K562 (cell line): ENCODE results near the gene SORCS2.

Source experiments
- EZH2 ChIP-seq: IDR thresholded peaks from 2 replicates; pipeline ENCODE4 v1.6.1; 2012; ENCODE audit warnings: low read depth, mild to moderate bottlenecking, inconsistent platforms, low read length, borderline replicate concordance
- HNRNPH1 ChIP-seq: fragments of 200-400 bp; formaldehyde crosslinking; optimal IDR thresholded peaks from 2 replicates; pipeline ENCODE3; 2017; ENCODE audit warnings: low read depth, mild to moderate bottlenecking, low read length, moderate library complexity
- NR1H2 ChIP-seq: sonication (generic); formaldehyde crosslinking; IDR thresholded peaks from 2 replicates; pipeline ENCODE4 v1.4.0; 2020; ENCODE audit warnings: mild to moderate bottlenecking, missing genetic modification reagents
- SIN3A ChIP-seq, 2 experiments: fragments of 150-350 bp in 1 of 2; IDR thresholded peaks; 2 replicates each; pipeline ENCODE4 v1.6.1; 2011 to 2016; ENCODE audit warnings: borderline replicate concordance in 2 of 2, low read depth in 2 of 2, low read length in 2 of 2, mild to moderate bottlenecking in 2 of 2, moderate library complexity in 2 of 2; ENCODE audit not compliant: control insufficient read depth in 1 of 2
- TOE1 ChIP-seq, 2 experiments: fragments of 450-650 bp in 1 of 2; sonication (generic) in 1 of 2; formaldehyde crosslinking in 1 of 2; IDR thresholded peaks; 2 replicates each; pipeline versions ENCODE4 v1.7.1 to v1.8.0; 2016 to 2022; ENCODE audit warnings: borderline replicate concordance in 2 of 2, mild to moderate bottlenecking in 2 of 2, antibody characterized with exemption in 1 of 2, inconsistent platforms in 1 of 2, low read depth in 1 of 2, missing genetic modification reagents in 1 of 2, moderate library complexity in 1 of 2

DNA sequence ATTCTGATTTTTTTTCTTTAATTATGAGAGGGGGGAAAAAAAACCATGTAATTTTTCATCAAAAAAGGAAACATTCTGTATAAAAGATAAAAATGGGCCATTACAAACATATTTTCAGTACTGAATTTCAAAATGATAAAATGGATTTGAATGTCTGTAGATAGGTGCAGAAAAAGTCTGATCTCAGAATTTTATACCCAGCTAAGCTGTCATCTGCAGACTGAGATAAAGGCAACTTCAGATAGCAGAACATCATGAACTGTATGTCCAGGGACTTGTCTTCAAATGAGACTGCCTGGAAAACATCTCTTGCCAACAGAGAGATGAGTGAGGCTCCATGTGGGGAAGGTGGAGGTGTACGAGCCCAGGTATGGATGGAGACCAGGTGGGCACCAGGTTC lies 360.9 kb downstream of the SORCS2 start:
- TF ChIP-seq HNRNPH1 (no peak), TOE1 (IDR thresholded peaks at IDR 0.05; ENCODE audit: borderline replicate concordance) (no peak), TOE1 (CRISPR knock-in tag; IDR thresholded peaks at IDR 0.05; ENCODE audit: borderline replicate concordance, low read depth) (no peak), NR1H2 (CRISPR knock-in tag) (no peak), EZH2 (no peak), SIN3A (IDR thresholded peaks at IDR 0.05; ENCODE audit: borderline replicate concordance in 2 of 2, control insufficient read depth in 1 of 2, low read depth in 2 of 2, low read length in 2 of 2) (no peak)
